IMR-90 (cell line): Measurements from ENCODE around the gene MMS19. TPM values are rescaled to one million over a fixed set of nuclear protein-coding genes. Genes with fewer than 3 reads are reported as not detected.

Experiments
- ATAC-seq: fragments of 200-7000 bp; cut with Tn5 transposase; 2 replicates; pipeline ENCODE4 v1.9.1; 2020; ENCODE audit warnings: low read depth, mild to moderate bottlenecking, moderate library complexity
- BruUV-seq: library from RNA; stranded (reverse); fragments of 400-500 nt; replicated peaks from 2 replicates; lab custom pipeline; 2021; lab: Mats Ljungman, UMichigan
- CTCF ChIA-PET: fragments of 300-600 bp; formaldehyde crosslinking; extraction: SDS; loops from one replicate; lab custom pipeline; 2021; ENCODE audit warnings: antibody characterized with exemption; lab: Yijun Ruan, JAX
- POLR2A ChIA-PET: fragments of 300-600 bp; sonication (Branson Sonifier 250); formaldehyde crosslinking; loops from one replicate; lab custom pipeline; 2022; ENCODE audit warnings: antibody characterized with exemption; ENCODE audit not compliant: unreplicated experiment; lab: Charles Lee
- DNase-seq: peaks from one replicate; pipeline ENCODE4 v3.0.0; 2013
- H2AFZ ChIP-seq: replicated peaks from 2 replicates; pipeline ENCODE3; 2013; ENCODE audit warnings: low read length, mild to moderate bottlenecking; ENCODE audit not compliant: poor library complexity
- H2AK5ac ChIP-seq: 2 replicates; pipeline ENCODE4 v1.6.1; 2013; ENCODE audit warnings: low read depth, low read length, inconsistent platforms
- H2AK9ac ChIP-seq: replicated peaks from 2 replicates; pipeline ENCODE3; 2013; ENCODE audit warnings: mild to moderate bottlenecking, low read depth, low read length, moderate library complexity; ENCODE audit not compliant: poor library complexity
- H2BK120ac ChIP-seq: 2 replicates; pipeline ENCODE4 v1.6.1; 2013; ENCODE audit warnings: low read depth, low read length, inconsistent platforms
- H2BK15ac ChIP-seq: 3 replicates; pipeline ENCODE4 v1.6.1; 2013; ENCODE audit warnings: low read depth, low read length, inconsistent platforms
- H2BK20ac ChIP-seq: 2 replicates; pipeline ENCODE4 v1.6.1; 2013; ENCODE audit warnings: low read depth, mild to moderate bottlenecking, inconsistent platforms, low read length, moderate library complexity
- H2BK5ac ChIP-seq: 2 replicates; pipeline ENCODE4 v1.6.1; 2013; ENCODE audit warnings: mild to moderate bottlenecking, low read depth, low read length, inconsistent platforms; ENCODE audit not compliant: poor library complexity, severe bottlenecking
- H3K14ac ChIP-seq: replicated peaks from 2 replicates; pipeline ENCODE4 v1.6.1; 2013; ENCODE audit warnings: low read depth, low read length, inconsistent platforms
- H3K18ac ChIP-seq: 2 replicates; pipeline ENCODE4 v1.6.1; 2013; ENCODE audit warnings: low read depth, low read length, control low read depth
- H3K23ac ChIP-seq: 2 replicates; pipeline ENCODE4 v1.6.1; 2013; ENCODE audit warnings: low read depth, low read length, inconsistent platforms
- H3K27ac ChIP-seq: 2 replicates; pipeline ENCODE4 v1.5.1; 2013; ENCODE audit warnings: mild to moderate bottlenecking, control low read depth, low read length; ENCODE audit not compliant: insufficient read depth
- H3K27me3 ChIP-seq: 2 replicates; pipeline ENCODE4 v1.6.1; 2013; ENCODE audit warnings: low read length; ENCODE audit not compliant: control insufficient read depth, insufficient read depth
- H3K36me3 ChIP-seq: 2 replicates; pipeline ENCODE4 v1.6.1; 2013; ENCODE audit warnings: low read length, mixed read lengths; ENCODE audit not compliant: control insufficient read depth, insufficient read depth
- H3K4ac ChIP-seq: 2 replicates; pipeline ENCODE4 v1.6.1; 2013; ENCODE audit warnings: low read depth, low read length, inconsistent platforms
- H3K4me1 ChIP-seq: 2 replicates; pipeline ENCODE4 v1.6.1; 2013; ENCODE audit warnings: low read length, mixed read lengths; ENCODE audit not compliant: control insufficient read depth, insufficient read depth
- H3K4me2 ChIP-seq: 2 replicates; pipeline ENCODE4 v1.6.1; 2013; ENCODE audit warnings: low read depth, mild to moderate bottlenecking, control low read depth, low read length, moderate library complexity
- H3K4me3 ChIP-seq: 2 replicates; pipeline ENCODE4 v1.5.1; 2013; ENCODE audit warnings: low read depth, mild to moderate bottlenecking, control low read depth, low read length, moderate library complexity; ENCODE audit not compliant: insufficient read depth
- H3K56ac ChIP-seq: 2 replicates; pipeline ENCODE4 v1.6.1; 2013; ENCODE audit warnings: low read length, inconsistent platforms; ENCODE audit not compliant: insufficient read depth; ENCODE audit errors: extremely low read depth
- H3K79me1 ChIP-seq, 2 experiments: 2 replicates each; pipeline ENCODE4 v1.6.1; 2013; ENCODE audit warnings: low read length in 2 of 2, inconsistent platforms in 1 of 2, low read depth in 1 of 2
- H3K9ac ChIP-seq: 2 replicates; pipeline ENCODE4 v1.6.1; 2013; ENCODE audit warnings: low read depth, low read length, control low read depth
- H3K9me1 ChIP-seq: 2 replicates; pipeline ENCODE4 v1.6.1; 2013; ENCODE audit warnings: low read length, inconsistent platforms; ENCODE audit not compliant: insufficient read depth
- H3K9me3 ChIP-seq: 2 replicates; pipeline ENCODE4 v1.6.1; 2013; ENCODE audit warnings: low read length; ENCODE audit not compliant: control insufficient read depth, insufficient read depth
- H4K20me1 ChIP-seq: 2 replicates; pipeline ENCODE4 v1.6.1; 2013; ENCODE audit warnings: low read length, inconsistent platforms; ENCODE audit not compliant: insufficient read depth
- H4K5ac ChIP-seq: 2 replicates; pipeline ENCODE4 v1.6.1; 2013; ENCODE audit warnings: mild to moderate bottlenecking, low read depth, low read length, control low read depth
- H4K8ac ChIP-seq, 2 experiments: 2 replicates each; pipeline ENCODE4 v1.6.1; 2013; ENCODE audit warnings: low read depth in 2 of 2, low read length in 2 of 2, control low read depth in 1 of 2, inconsistent platforms in 1 of 2
- H4K91ac ChIP-seq: 2 replicates; pipeline ENCODE4 v1.6.1; 2013; ENCODE audit warnings: low read depth, low read length, inconsistent platforms; ENCODE audit not compliant: insufficient read depth
- CHD1 ChIP-seq: IDR thresholded peaks from 2 replicates; pipeline ENCODE4 v1.6.1; 2012; ENCODE audit warnings: low read depth, low read length, improper control_type of control experiment
- FOS ChIP-seq: fragments of 150-350 bp; IDR thresholded peaks from 2 replicates; pipeline ENCODE4 v1.6.1; 2016; ENCODE audit warnings: low read depth, low read length
- MAZ ChIP-seq: IDR thresholded peaks from 2 replicates; pipeline ENCODE4 v1.6.1; 2012; ENCODE audit warnings: low read depth, mild to moderate bottlenecking, low read length, improper control_type of control experiment, moderate library complexity, borderline replicate concordance
- POLR2A ChIP-seq: IDR thresholded peaks from 2 replicates; pipeline ENCODE4 v1.6.1; 2012; ENCODE audit warnings: mild to moderate bottlenecking, low read depth, low read length
- SMC3 ChIP-seq: fragments of 150-350 bp; IDR thresholded peaks from 2 replicates; pipeline ENCODE4 v1.6.1; 2016; ENCODE audit warnings: low read depth, mild to moderate bottlenecking, antibody characterized with exemption, low read length, moderate library complexity
- WGBS, 2 experiments: methylation state at CpG; one replicate each; pipeline versions ENCODE4 v1.1.5 to v1.1.7; 2013; ENCODE audit warnings: missing lambda C conversion rate in 2 of 2; ENCODE audit not compliant: insufficient read length in 1 of 2; ENCODE audit errors: extremely low coverage in 2 of 2; 5-methylcytosine and 5-hydroxymethylcytosine counted together
- dilution Hi-C: fragments of 300-500 bp; cut with HindIII; formaldehyde crosslinking; loops from one replicate; pipeline ENCODE4 v1.14.3; 2018; ENCODE audit warnings: low sequenced_read_pairs; ENCODE audit not compliant: unreplicated experiment
- in situ Hi-C: fragments of 300-500 bp; cut with MboI; formaldehyde crosslinking; loops from 3 replicates; pipeline ENCODE4 v1.14.3; 2019; ENCODE audit warnings: low sequenced_read_pairs, inconsistent platforms, mixed read lengths
- intact Hi-C: fragments of 100-400 bp; cut with micrococcal nuclease; formaldehyde crosslinking; loops from 2 replicates; pipeline ENCODE4 v1.10.0; 2022
- polyA plus RNA-seq, 3 experiments: library from polyadenylated mRNA; depleted of rRNA; stranded (reverse); fragments of >200 nt; gene quantifications; 2 replicates each; pipeline ENCODE4 v1.2.3, GENCODE V29; 2012; ENCODE audit warnings: low replicate concordance in 1 of 3
- total RNA-seq: library from RNA; depleted of rRNA; stranded (reverse); fragments of >200 nt; gene quantifications from 2 replicates; pipeline ENCODE4 v1.2.3, GENCODE V29; 2012
- TF ChIP-seq, protein P1 (sequence below): fragments of 150-350 bp; IDR thresholded peaks from 2 replicates; pipeline ENCODE4 v1.6.1; 2017; ENCODE audit warnings: mild to moderate bottlenecking, antibody characterized with exemption, low read length, low read depth

Gene MMS19
- total and polyA plus RNA-seq, 2 of the 4 experiments (the other 2 are of a cell fraction) = 70.1 to 72.7 TPM

DNA sequence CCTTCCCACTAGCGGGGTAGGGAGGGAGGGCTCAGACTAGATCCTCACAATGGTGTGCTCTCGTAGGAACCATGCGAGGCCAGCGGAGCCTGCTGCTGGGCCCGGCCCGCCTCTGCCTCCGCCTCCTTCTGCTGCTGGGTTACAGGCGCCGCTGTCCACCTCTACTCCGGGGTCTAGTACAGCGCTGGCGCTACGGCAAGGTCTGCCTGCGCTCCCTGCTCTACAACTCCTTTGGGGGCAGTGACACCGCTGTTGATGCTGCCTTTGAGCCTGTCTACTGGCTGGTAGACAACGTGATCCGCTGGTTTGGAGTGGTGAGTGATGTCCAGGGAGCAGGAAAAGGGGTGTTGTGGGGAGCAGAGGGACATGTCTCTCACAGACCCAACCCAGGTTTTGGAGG lies 46.6 kb downstream of the MMS19 start:
- Histone ChIP-seq H4K20me1 (peaks cover 50% of the 10 kb centered on the region), H3K9ac (no peak overlapping the region), H4K8ac (no peak overlapping the region), H3K18ac (no peak overlapping the region), H2BK5ac (no peak overlapping the region), H2AFZ (no peak overlapping the region), H3K9me1 (peaks cover 23% of the 10 kb centered on the region), H2BK120ac (no peak overlapping the region), H3K36me3 (peaks cover 50% of the 10 kb centered on the region), H3K14ac (no peak overlapping the region), H3K56ac (no peak overlapping the region), H3K4me2 (no peak overlapping the region), H4K91ac (no peak overlapping the region), H3K27ac (no peak overlapping the region), H3K79me1 (peaks cover 55 to 89% of the 10 kb centered on the region in 2 experiments), H2AK5ac (no peak overlapping the region), H3K4ac (no peak overlapping the region), H3K4me3 (no peak overlapping the region), H4K5ac (no peak overlapping the region), H3K27me3 (no peaks in the 10 kb centered on the region), H3K9me3 (no peaks in the 10 kb centered on the region), H2AK9ac (no peak overlapping the region), H2BK15ac (no peak overlapping the region), H3K4me1 (peaks cover 5% of the 10 kb centered on the region; the same call in 1 of the 2 replicates), H3K23ac (no peak overlapping the region), H2BK20ac (no peak overlapping the region)
- DNase-seq (no peak), ATAC-seq (no peak)
- ChIA-PET POLR2A (no interaction called here), CTCF (no interaction called here)
- TF ChIP-seq SMC3 = no peak
- TF ChIP-seq MAZ = no peak
- TF ChIP-seq CHD1 = no peak
- TF ChIP-seq, protein P1, sequence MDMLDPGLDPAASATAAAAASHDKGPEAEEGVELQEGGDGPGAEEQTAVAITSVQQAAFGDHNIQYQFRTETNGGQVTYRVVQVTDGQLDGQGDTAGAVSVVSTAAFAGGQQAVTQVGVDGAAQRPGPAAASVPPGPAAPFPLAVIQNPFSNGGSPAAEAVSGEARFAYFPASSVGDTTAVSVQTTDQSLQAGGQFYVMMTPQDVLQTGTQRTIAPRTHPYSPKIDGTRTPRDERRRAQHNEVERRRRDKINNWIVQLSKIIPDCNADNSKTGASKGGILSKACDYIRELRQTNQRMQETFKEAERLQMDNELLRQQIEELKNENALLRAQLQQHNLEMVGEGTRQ = no peak
- TF ChIP-seq POLR2A = no peak
- TF ChIP-seq FOS = no peak
- BruUV-seq = no TSS peak
- WGBS, 2 experiments = 98% methylated on average over 6 of the region's 17 CpGs; no CpG with 5 or more reads in 1 of the 2 experiments
- intact Hi-C loops (no loop called here), in situ Hi-C loops (no loop called here), dilution Hi-C loops (no loop called here)
